SU-DHL-6 (cell line): ENCODE data around the gene CLEC9A.

Experiments used
- EZH2phosphoT487 ChIP-seq: fragments of 200-600 bp; sonication (generic), shearing (Covaris generic); conservative IDR thresholded peaks from 2 replicates; pipeline ENCODE4 v1.6.1; 2018; ENCODE audit warnings: mild to moderate bottlenecking, antibody characterized with exemption, low read length, moderate library complexity, mixed read lengths
- TF ChIP-seq, protein P1 (sequence below): fragments of 200-600 bp; sonication (generic); IDR thresholded peaks from one replicate; pipeline ENCODE4 v1.5.1; 2017; ENCODE audit warnings: antibody characterized with exemption, mild to moderate bottlenecking, low read length, moderate library complexity; ENCODE audit not compliant: insufficient read depth, poor library complexity, severe bottlenecking

DNA sequence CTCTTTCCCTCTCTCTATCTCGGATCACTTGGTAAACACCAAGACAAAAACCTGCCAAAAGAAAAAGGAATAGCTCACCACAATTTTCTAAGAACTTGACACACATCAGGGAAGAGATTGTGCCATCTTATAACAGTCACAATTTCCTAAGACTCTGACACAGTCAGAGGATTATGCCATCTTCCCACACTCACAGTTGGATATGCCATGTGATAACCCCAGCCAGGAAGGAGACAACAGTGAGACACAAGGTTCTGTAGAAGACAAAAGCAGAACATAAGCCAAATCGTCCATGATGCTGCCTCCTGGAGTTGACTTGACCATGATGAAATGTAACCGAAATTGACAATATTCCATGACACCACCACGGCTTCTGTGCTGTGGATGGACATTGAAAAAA is 2.8 kb upstream of the CLEC9A start:
- TF ChIP-seq, protein P1, sequence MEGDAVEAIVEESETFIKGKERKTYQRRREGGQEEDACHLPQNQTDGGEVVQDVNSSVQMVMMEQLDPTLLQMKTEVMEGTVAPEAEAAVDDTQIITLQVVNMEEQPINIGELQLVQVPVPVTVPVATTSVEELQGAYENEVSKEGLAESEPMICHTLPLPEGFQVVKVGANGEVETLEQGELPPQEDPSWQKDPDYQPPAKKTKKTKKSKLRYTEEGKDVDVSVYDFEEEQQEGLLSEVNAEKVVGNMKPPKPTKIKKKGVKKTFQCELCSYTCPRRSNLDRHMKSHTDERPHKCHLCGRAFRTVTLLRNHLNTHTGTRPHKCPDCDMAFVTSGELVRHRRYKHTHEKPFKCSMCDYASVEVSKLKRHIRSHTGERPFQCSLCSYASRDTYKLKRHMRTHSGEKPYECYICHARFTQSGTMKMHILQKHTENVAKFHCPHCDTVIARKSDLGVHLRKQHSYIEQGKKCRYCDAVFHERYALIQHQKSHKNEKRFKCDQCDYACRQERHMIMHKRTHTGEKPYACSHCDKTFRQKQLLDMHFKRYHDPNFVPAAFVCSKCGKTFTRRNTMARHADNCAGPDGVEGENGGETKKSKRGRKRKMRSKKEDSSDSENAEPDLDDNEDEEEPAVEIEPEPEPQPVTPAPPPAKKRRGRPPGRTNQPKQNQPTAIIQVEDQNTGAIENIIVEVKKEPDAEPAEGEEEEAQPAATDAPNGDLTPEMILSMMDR: no peak
- no peak for TF ChIP-seq EZH2phosphoT487
